HG03520 (cell line): ENCODE measurements around the gene TBC1D12.
"Not testable (repeated sequence)": the region's sequence is repeated elsewhere in the genome, so short reads cannot be mapped to it uniquely, and the experiment has no call there.

Experiments used
- ATAC-seq: cut with Tn5 transposase; IDR thresholded peaks from one replicate; pipeline ENCODE4 v1.9.1; 2021; ENCODE audit warnings: mild to moderate bottlenecking, moderate library complexity; ENCODE audit not compliant: unreplicated experiment

TBC1D12 gene

DNA sequence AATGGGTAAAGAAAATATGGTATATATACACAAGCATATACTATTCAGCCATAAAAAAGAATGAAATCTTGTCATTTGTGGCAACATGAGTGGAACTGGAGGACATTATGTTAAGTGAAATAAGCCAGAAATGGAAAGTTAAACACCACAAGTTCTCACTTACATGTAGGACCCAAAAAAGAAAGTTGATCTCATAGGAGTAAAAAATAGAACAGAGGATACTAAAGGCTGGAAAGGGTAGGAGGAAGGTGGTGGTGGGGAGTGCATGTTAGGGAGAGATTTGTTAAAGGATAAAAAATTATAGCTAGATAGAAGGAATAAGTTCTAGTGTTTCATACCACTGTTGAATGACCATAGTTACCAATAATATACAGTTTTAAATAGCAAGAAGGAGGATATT, 48.4 kb downstream of the TBC1D12 start:
- ATAC-seq: no peak

GRCh38 chr10:94451883-94452519, 49.7 kb downstream of the TBC1D12 start:
- no peak for ATAC-seq

- ATAC-seq: no peak
Measured at GRCh38 chr10:94456942-94457341, 54.6 kb downstream of the TBC1D12 start.

- ATAC-seq: no peak
Measured at GRCh38 chr10:94459385-94459784, 57.0 kb downstream of the TBC1D12 start.

DNA sequence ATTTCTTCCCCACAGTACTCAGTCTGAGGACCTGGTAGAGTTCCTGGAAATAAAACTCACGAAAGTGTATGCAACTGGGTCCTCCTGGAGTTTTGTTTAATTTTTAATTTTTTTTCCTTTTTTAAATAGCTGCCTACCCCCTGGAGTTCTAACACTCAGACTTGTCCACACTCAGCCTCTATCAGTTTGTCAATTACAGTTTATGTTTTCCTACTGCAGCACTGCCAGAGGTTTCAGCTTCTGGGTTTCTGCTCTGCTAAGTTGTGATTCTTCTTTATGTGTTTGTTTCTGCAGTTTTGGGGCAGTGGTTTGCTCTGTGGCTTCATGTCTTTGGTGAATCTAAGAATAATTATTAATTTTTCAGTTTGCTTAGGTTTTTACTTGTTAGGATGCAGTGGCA, 59.2 kb downstream of the TBC1D12 start:
- ATAC-seq: no peak

GRCh38 chr10:94462130-94462529, 59.8 kb downstream of the TBC1D12 start:
- ATAC-seq: no peak

- no peak for ATAC-seq
Measured at GRCh38 chr10:94465684-94466083, 63.3 kb downstream of the TBC1D12 start.

GRCh38 chr10:94481410-94481809, 79.1 kb downstream of the TBC1D12 start:
- ATAC-seq: no peak

DNA sequence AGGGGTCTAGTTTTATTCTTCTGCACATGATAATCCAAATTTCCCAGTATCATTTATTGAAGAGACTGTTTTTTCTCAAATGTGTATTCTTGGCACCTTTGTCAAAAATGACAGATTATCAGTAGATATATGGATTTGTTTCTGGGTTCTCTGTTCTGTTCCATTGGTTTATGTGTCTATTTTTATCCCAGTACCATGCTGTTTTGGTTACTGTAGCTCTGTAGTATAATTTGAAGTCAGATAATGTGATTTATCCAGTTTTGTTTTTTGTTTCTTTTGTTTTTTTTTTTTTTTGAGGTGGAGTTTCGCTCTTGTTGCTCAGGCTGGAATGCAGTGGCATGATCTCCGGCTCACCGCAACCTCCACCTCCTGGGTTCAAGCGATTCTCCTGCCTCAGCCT, 81.6 kb downstream of the TBC1D12 start:
- ATAC-seq: no peak

DNA sequence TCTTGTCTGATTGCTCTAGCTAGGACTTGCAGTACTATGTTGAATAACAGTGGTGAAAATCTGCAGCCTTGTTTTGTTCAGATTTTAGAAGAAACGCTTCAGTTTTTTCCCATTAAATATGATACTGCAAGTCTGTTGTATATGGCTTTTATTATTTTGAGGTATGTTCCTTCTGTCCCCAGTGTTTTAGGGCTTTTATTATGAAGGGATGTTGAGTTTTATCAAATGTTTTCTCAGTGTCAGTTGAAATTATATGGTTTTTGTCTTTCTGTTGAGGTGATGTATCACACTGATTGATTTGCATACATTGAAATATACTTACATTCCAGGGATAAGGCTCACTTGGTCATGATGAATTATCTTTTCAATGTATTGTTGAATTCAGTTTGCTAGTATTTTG, 82.8 kb downstream of the TBC1D12 start:
- ATAC-seq: no peak

DNA sequence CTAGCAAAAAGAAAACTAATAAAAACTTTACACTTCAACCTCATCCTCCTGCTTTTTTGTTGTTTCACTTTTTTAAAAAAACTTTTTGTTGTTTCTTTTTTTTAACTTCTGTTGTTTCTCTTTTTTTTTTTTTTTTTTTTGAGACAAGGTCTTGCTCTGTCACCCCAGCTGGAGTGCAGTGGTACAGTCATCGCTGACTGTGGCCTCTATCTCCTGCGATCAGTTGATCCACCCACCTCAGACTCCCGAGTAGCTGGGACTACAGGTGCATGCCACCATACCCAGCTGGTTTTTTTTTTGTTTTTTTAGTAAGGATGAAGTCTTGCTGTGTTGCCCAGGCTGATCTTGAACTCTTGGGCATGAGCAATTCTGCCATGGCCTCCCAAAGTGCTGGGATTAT, 85.2 kb downstream of the TBC1D12 start:
- ATAC-seq: no peak

DNA sequence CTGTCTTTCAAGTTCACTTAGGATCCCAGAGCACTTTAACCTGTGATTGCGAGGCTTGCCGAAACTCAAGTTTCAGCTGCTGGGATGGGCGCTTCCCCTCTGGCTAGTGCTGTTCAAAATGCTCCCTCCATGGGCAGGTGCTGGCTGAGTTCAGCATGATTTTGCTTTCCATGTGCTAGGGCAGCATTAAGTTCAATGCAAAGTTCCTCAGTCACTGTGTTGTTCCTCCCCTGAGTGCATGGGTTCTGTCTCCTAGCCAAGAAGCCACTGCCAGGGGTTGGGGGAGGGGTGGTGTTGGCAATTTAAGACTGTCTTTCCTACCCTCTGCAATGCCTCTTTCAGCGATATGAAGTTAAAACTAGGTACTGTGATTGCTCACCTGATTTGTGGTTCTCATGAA, 86.8 kb downstream of the TBC1D12 start:
- ATAC-seq: no peak

- no peak for ATAC-seq
Measured at GRCh38 chr10:94489976-94490788, 87.8 kb downstream of the TBC1D12 start.

DNA sequence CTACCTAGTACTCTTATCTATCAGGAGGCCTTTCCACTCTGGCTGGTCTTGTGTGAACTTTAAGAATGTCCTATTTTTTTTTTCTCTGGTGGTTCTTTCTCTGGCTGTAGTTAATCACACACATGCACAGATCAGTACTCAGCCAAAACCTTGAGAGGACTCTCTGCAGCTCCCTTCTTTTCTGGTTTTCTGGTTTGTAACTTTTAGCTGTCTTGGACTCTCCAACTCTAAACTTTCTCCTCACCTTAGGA, 88.4 kb downstream of the TBC1D12 start:
- ATAC-seq: no peak

DNA sequence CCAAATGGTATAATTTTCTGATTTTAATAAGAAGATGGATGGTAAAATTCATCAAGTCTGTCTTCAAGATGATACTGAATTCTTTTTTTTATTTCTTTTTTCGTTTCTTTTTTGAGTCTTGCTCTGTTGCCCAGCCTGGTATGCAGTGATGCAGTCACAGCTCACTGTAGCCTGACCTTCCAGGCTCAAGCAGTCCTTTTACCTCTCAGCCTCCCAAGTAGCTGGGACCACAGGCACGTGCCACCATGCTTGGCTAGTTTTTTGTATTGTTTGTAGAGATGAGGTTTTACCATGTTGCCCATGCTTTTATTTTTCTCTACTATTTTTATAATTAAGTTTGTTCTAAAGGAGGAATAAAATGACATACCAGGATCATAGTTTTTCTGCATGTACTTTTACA, 91.1 kb downstream of the TBC1D12 start:
- ATAC-seq: no peak

DNA sequence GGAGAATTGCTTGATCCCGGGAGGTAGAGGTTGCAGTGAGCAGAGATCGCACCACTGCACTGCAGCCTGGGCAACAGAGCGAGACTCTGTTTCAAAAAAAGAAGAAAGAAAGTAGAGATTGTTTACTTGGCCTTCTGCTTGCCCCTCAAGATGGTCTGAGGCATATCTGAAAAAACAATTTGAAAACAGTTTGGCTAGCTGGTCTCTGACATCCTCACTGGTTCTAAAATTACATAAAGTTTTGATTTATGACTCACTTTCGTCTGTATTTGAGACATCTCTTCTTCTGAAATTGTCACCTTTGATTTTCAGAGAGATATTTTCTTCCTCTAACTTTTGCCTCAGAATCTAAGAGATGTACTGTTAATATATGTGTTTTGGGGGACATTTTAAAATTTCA, 93.7 kb downstream of the TBC1D12 start:
- no peak for ATAC-seq

DNA sequence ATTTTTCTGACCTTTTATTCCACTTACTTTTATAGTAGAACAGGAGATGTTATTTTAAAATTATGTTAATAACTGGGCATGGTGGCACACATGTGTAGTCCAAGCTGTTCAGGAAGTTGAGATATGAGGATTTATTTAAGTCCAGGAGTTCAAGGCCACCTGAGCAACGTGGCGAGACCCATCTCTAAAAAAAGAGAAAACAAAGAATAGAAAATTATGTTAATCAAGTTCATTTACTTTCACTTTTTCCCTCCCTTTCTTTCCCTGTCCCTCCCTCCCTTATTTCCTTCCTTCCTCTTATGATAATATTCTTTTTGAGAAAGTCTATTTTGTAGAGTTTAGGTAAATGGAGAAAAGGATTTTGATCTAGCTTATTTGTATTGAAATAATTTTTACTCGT, 94.3 kb downstream of the TBC1D12 start:
- ATAC-seq: no peak

GRCh38 chr10:94500063-94500462, 97.7 kb downstream of the TBC1D12 start:
- no peak for ATAC-seq

DNA sequence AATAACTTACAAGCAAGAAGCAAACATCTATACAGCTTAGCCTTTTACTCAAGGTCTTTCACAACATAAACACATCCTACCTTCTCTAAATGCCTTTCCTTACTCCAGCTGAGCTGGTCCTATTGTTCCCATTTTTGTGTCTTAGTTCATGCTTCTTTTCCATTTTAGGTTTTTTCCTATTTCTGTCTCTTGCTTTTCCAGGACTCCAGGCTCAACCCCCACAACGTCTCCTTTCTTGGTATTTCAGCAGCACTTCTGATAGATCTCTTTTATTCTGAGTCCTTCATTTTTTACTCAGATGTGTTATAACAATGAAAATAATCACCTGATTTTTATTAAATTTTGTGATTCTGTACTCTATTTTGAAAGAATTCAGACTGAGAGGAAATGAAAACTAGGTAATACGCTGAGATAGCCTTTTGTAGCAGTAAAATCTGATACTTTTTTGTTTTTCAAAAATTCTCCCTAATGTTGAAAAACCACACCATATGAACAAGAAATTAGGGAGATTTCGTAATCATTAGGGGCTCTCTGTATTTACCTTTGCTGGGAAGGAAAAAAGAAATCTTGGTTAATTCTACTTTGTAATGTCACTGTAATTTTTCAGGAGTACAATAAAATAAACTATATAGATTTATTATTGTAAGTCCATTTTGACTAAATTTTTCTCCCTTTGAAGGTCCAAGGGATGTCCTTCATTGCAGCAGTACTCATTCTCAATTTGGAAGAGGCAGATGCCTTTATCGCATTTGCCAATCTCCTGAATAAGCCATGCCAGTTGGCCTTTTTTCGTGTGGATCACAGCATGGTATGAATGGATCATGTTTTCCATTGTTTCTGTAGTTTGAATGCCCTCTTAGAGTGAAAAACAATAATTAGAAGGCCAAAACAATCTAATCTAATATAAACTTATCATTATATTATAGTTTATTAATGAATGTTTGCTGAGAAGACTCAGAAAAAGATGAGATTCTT, 119.2 kb downstream of the TBC1D12 start:
- ATAC-seq: no peak

DNA sequence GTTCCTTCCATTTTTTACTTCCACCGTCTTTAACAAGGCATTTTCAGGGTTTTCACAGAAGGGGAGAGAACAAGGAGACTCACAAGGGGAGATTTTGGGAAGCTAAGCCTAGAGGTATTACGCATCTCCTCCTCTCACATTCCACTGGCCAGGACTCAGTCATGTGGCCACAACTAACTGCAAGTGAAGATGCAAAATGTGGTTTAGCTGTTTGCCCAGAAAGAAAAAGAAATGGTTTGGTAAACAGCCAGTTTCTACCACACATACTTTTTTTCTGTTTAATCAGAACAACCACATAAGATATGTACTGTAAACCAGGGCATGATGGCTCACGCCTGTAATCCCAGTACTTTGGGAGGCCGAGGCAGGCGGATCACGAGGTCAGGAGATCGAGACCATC, 121.8 kb downstream of the TBC1D12 start:
- no peak for ATAC-seq

GRCh38 chr10:94524711-94525110, 122.4 kb downstream of the TBC1D12 start:
- no peak for ATAC-seq

DNA sequence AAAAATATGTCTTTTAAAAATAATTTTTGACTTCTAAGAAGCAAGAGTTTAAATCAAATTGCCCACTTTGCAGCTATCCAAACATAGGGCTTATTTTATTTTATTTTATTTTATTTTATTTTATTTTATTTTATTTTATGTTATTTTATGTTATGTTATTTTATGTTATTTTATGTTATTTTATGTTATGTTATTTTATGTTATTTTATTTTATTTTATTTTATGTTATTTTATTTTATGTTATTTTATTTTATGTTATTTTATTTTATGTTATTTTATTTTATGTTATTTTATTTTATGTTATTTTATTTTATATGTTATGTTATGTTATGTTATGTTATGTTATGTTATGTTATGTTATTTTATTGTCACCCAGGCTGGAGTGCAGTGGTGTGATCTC, 129.2 kb downstream of the TBC1D12 start:
- not testable (repeated sequence) for ATAC-seq
